IPS-18a (cell line): ENCODE measurements around the gene CRACDL.

ENCODE experiments used
- H3K27ac ChIP-seq: one replicate; pipeline ENCODE4 v1.5.1; 2013; ENCODE audit warnings: low read length
- H3K27me3 ChIP-seq: one replicate; pipeline ENCODE4 v1.6.1; 2013; ENCODE audit warnings: mild to moderate bottlenecking, low read length; ENCODE audit not compliant: control insufficient read depth, insufficient read depth
- H3K36me3 ChIP-seq: one replicate; pipeline ENCODE4 v1.6.1; 2013; ENCODE audit warnings: low read depth, low read length; ENCODE audit not compliant: control insufficient read depth
- H3K4me1 ChIP-seq: one replicate; pipeline ENCODE4 v1.6.1; 2013; ENCODE audit warnings: low read depth, low read length; ENCODE audit not compliant: control insufficient read depth
- H3K4me3 ChIP-seq: one replicate; pipeline ENCODE4 v1.5.1; 2013; ENCODE audit warnings: low read length
- H3K9ac ChIP-seq: one replicate; pipeline ENCODE4 v1.6.1; 2013; ENCODE audit warnings: mild to moderate bottlenecking, low read length, moderate library complexity
- H3K9me3 ChIP-seq: one replicate; pipeline ENCODE4 v1.6.1; 2013; ENCODE audit warnings: low read depth, low read length; ENCODE audit not compliant: control insufficient read depth

CRACDL gene

DNA sequence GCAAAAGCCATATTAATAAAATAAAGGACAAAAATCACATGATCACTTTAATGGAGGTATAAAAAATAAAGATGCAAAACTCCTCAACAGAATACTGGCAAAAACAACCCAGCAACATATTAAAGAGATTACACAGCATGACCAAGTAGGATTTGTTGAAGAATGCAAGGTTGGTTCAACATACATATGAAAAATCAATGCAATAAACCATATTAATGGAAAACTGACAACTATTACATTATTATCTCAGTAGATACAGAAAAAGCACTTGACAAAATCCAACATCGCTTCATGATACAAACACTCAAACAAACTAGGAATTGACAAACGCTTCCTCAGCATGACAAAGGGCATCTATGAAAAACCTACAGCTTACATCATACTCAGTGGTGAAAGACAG lies 76.7 kb downstream of the CRACDL start:
- Histone ChIP-seq H3K9ac (no peak overlapping the region), H3K36me3 (no peaks in the 10 kb centered on the region), H3K4me3 (no peak overlapping the region), H3K27me3 (no peaks in the 10 kb centered on the region), H3K27ac (no peak overlapping the region), H3K4me1 (no peaks in the 10 kb centered on the region), H3K9me3 (no peaks in the 10 kb centered on the region)

DNA sequence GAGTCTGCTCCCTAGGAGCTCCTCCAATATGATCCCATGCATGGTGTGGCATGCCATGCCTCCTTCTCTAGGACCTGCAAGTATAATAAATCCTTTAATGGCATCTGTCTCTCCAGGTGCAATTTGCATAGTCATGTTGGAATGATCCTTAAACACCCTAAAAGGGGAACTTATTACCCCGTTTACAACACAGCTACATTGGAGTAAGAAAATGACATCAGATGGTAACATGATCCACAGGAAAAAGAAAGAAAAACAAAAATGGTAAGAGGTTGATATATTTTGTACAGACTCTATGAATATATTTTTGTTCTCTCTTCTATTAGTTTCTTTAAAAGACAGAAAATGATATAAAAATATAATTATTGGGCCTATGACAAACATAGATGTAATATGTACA lies 79.0 kb downstream of the CRACDL start:
- H3K36me3 ChIP-seq = no peaks in the 10 kb centered on the region
- H3K27me3 ChIP-seq = no peaks in the 10 kb centered on the region
- no peak overlapping the region for H3K27ac ChIP-seq
- no peaks in the 10 kb centered on the region for H3K4me1 ChIP-seq
- H3K9ac ChIP-seq = no peak overlapping the region
- no peak overlapping the region for H3K4me3 ChIP-seq
- H3K9me3 ChIP-seq = no peaks in the 10 kb centered on the region

DNA sequence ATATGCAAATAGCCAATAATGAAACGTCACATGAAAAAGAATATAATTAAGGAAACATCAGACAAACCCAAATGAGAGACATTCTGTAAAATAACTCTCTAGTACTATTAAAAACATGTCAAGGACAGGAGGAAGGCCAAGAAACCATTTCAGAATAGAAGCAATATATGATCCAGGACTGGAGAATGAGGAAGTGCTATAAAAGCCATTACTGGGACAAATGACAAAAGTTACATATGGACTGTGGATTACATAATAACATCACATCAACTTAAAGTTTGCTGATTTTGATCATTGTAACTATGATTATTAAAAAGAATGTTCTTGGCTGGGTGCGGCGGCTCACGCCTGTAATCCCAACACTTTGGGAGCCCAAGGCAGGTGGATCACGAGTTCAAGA lies 81.3 kb downstream of the CRACDL start:
- Histone ChIP-seq H3K27me3 (no peaks in the 10 kb centered on the region), H3K4me1 (no peaks in the 10 kb centered on the region), H3K27ac (no peak overlapping the region), H3K9me3 (no peaks in the 10 kb centered on the region), H3K9ac (no peak overlapping the region), H3K36me3 (no peaks in the 10 kb centered on the region), H3K4me3 (no peak overlapping the region)

DNA sequence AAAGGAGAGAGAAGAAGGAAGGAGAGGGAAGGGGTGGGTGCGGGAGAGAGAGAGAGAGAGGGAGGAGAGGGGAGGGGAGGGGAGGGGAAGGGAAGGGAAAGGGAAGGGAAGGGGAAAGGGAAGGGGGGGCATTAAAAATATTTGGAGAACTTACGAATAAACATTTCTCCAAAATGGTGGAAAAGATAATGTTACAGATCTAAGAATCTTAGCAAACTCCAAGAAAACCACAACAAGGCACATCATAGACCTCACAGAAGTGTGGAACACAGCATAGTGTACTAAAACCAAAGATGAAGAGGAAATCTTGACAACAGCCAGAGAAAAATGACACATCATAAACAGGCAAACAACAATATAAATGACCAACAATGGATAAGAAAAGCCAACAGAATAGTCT lies 83.1 kb downstream of the CRACDL start:
- H3K9me3 ChIP-seq = no peaks in the 10 kb centered on the region
- H3K4me1 ChIP-seq = no peaks in the 10 kb centered on the region
- no peaks in the 10 kb centered on the region for H3K27me3 ChIP-seq
- no peak overlapping the region for H3K27ac ChIP-seq
- H3K36me3 ChIP-seq = no peaks in the 10 kb centered on the region
- H3K9ac ChIP-seq = no peak overlapping the region
- no peak overlapping the region for H3K4me3 ChIP-seq

DNA sequence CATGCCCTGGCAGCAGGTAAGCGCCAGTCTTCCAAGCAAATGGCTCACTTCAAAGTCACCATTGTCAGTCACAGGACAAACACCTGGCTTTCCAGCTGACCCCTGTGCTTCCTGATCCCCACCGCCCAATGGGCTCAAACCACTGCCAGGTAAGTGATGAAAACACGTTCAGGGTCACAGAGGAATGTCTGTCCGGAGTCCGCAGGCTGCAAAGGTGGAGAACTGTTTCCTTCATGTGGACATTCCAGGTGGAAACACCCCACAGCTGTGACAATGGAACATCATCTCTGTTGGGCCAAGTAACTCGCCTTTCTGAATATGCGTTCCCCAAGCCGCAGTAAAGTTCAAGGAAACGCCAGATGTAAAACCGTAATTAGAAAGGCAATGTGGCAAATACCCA lies 86.0 kb downstream of the CRACDL start:
- Histone ChIP-seq H3K9ac (no peak overlapping the region), H3K27me3 (no peaks in the 10 kb centered on the region), H3K27ac (no peak overlapping the region), H3K9me3 (no peaks in the 10 kb centered on the region), H3K4me1 (no peaks in the 10 kb centered on the region), H3K36me3 (no peaks in the 10 kb centered on the region), H3K4me3 (no peak overlapping the region)

DNA sequence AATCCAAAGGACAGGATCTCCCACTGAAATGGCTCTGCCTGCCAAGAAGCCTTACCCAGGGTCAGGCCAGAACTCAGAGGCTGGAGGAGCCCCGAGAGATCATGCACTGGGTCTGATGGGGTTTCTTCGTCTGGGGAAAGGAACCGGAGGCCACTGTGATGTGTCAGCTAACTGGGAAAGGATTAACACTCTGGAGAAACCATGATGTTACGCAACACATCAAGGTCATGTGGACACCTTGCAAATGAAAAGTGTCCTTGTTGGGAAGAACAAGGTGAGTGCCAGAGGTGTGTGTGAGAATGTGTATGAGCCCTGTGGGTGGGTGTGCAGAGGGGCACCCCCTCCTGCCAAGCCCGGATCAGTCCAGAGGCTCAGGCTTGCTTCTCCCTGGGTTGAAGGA lies 86.9 kb downstream of the CRACDL start:
- Histone ChIP-seq H3K27me3 (no peaks in the 10 kb centered on the region), H3K36me3 (no peaks in the 10 kb centered on the region), H3K27ac (no peak overlapping the region), H3K9ac (no peak overlapping the region), H3K9me3 (no peaks in the 10 kb centered on the region), H3K4me1 (no peaks in the 10 kb centered on the region), H3K4me3 (no peak overlapping the region)

DNA sequence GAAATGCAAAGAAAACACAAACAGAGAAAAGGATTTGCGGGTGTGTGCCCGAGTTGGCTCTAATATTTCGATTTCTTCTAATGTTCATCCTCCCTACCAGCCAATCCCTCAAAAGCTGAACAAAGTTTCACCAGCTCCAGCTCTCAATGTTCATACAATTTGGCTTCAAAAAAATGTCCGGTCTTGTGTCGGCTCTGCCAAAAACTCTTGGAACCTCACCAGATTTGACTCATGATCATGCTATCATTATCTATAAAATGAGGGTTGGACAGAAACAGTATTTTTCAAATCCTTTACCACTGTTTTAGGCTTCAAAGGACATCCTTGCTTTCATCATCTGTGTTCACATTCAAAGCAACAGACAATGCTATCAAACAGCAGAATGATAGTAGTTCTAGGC lies 88.2 kb downstream of the CRACDL start:
- Histone ChIP-seq H3K9me3 (no peaks in the 10 kb centered on the region), H3K27me3 (no peaks in the 10 kb centered on the region), H3K27ac (no peak overlapping the region), H3K4me3 (no peak overlapping the region), H3K4me1 (no peaks in the 10 kb centered on the region), H3K36me3 (no peaks in the 10 kb centered on the region), H3K9ac (no peak overlapping the region)

DNA sequence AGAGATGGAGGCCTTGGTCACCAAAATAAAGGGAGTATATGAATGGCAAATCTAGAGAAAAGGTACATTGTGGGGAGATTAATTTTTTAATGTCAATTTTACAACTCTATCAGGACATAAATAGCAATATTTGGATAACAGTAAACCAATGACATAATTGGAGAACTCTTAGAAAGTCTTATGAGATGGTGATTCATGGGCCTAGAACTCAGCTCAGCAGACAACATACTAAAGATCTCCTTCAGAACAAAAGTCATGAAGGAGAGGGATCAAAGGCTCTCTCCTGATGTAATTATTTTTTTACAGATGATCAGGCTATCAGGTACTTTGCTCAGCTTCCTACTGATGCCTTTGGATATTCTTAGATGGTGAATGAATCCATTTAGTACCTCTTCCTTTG lies 90.0 kb downstream of the CRACDL start:
- H3K4me1 ChIP-seq = no peaks in the 10 kb centered on the region
- no peak overlapping the region for H3K4me3 ChIP-seq
- H3K27ac ChIP-seq = no peak overlapping the region
- H3K27me3 ChIP-seq = no peaks in the 10 kb centered on the region
- H3K9ac ChIP-seq = no peak overlapping the region
- no peaks in the 10 kb centered on the region for H3K36me3 ChIP-seq
- no peaks in the 10 kb centered on the region for H3K9me3 ChIP-seq

DNA sequence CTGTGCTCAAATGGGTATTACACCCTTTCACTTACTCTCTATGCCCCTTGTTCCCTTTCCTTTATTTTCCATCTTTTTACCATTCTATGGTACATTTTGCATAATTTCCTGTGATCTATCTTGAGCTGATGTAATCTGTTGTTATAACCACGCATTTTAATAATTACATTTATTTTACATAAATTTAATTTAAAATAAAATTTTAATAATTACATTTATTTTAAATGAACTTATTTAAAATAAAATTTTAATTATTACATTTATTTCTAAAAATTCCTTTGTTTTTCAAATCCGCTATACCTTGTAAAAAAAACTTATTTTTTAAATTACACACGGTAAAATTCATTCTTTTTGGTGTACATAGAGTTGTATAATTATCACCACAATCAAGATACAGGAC lies 93.9 kb downstream of the CRACDL start:
- no peaks in the 10 kb centered on the region for H3K4me1 ChIP-seq
- no peak overlapping the region for H3K27ac ChIP-seq
- H3K27me3 ChIP-seq = no peaks in the 10 kb centered on the region
- H3K36me3 ChIP-seq = no peaks in the 10 kb centered on the region
- H3K4me3 ChIP-seq = no peak overlapping the region
- no peak overlapping the region for H3K9ac ChIP-seq
- H3K9me3 ChIP-seq = no peaks in the 10 kb centered on the region

DNA sequence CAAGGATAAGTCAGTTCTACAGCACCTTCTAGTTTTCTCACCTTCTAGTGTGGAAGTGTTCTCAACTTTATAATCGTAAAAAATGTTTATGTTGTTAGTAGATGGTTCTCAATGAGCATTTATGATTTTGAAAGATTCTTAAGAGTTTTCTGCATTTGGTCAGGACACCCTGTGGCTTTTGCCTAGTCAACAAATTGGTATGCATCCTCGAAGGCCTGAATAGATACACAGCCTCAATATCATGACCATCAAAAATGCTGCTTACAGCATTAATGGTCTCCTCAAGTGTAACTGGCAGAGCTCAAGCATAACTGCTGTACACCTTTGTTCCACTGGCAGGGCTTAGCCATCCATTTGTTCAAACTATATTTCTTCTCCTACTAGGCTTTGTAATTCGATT lies 96.7 kb downstream of the CRACDL start:
- Histone ChIP-seq H3K27me3 (no peaks in the 10 kb centered on the region), H3K4me1 (no peaks in the 10 kb centered on the region), H3K27ac (no peak overlapping the region), H3K9ac (no peak overlapping the region), H3K4me3 (no peak overlapping the region), H3K36me3 (no peaks in the 10 kb centered on the region), H3K9me3 (no peaks in the 10 kb centered on the region)

DNA sequence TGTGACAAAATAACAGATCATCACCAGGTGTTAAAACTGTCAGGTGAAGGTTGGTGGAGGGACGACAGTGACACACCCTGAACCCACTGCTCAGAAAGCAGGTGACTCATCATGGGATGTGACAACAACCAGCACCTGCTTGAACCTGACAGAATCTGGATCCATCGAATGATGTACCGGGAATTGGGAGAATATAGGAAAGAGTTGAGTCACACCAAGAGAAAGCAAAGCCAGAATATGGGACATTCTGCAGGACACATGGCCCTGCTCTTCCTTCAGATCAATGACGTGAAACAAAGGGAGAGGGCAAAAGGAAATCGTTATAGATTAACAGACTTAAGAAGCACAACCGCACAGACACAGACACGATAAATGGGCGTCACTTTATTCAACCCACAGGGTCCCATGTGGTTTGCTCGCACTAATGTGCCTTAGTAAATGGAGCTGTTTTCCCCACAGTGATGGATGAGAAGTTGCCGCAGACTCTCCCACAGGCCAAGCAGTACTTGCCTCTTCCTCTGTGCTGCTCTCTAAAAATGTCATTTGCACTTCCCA lies 100.1 kb downstream of the CRACDL start:
- Histone ChIP-seq H3K27ac (no peak overlapping the region), H3K27me3 (no peaks in the 10 kb centered on the region), H3K4me3 (no peak overlapping the region), H3K36me3 (no peaks in the 10 kb centered on the region), H3K9me3 (no peaks in the 10 kb centered on the region), H3K4me1 (no peaks in the 10 kb centered on the region), H3K9ac (no peak overlapping the region)

DNA sequence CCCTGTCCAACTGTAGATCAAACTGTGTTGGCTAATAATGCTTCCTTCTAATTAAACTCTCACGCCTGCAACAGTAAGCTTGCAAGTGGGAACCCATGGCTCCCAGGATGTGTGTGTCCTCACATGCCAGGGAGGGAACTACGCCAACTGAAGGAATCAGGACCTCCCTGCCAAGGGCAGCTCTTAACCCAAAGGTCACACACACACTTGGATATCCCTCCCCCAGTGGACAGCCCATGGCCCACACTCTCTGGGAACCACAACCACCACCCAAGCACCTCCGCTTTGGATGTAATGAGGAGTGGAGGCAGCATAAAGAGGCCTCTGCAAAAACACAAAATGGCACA lies 102.1 kb downstream of the CRACDL start:
- Histone ChIP-seq H3K9ac (no peak overlapping the region), H3K27ac (no peak overlapping the region), H3K4me1 (no peaks in the 10 kb centered on the region), H3K4me3 (no peak overlapping the region), H3K36me3 (no peaks in the 10 kb centered on the region), H3K27me3 (no peaks in the 10 kb centered on the region), H3K9me3 (no peaks in the 10 kb centered on the region)
